Smooth muscle cell of the brain vasculature (primary cell): ENCODE results near the gene PRSS36.

Experiments
- DNase-seq: peaks from one replicate; pipeline ENCODE4 v3.0.0-alpha.2; 2012; ENCODE audit warnings: low read depth, low spot score

The PRSS36 gene

GRCh38 chr16:31128711-31129567 is 20.9 kb downstream of the PRSS36 start:
- DNase-seq = no peak

GRCh38 chr16:31127182-31127581 is 22.7 kb downstream of the PRSS36 start:
- DNase-seq = no peak

- DNase-seq = no peak
These were observed 24.0 kb downstream of the PRSS36 start for GRCh38 chr16:31125844-31126243.

- DNase-seq = no peak
These were observed 29.7 kb downstream of the PRSS36 start for GRCh38 chr16:31120129-31120528.

GRCh38 chr16:31118223-31119155 is 31.4 kb downstream of the PRSS36 start:
- no peak for DNase-seq

- peak; percentile 96 for DNase-seq
These were observed 32.3 kb downstream of the PRSS36 start, which contains the start of gene KAT8 for GRCh38 chr16:31117384-31118222. Gene KAT8 (plus strand): TSS chr16:31117664. CDS start chr16:31117682, 18 bp downstream.

- no peak for DNase-seq
These were observed 35.4 kb downstream of the PRSS36 start for GRCh38 chr16:31114468-31114867.

GRCh38 chr16:31113121-31114120 is 36.4 kb downstream of the PRSS36 start:
- no peak for DNase-seq

GRCh38 chr16:31112711-31113110 is 37.2 kb downstream of the PRSS36 start:
- no peak for DNase-seq

GRCh38 chr16:31111881-31112466 is 37.9 kb downstream of the PRSS36 start:
- no peak for DNase-seq

GRCh38 chr16:31110106-31111034 is 39.5 kb downstream of the PRSS36 start:
- DNase-seq = no peak

- DNase-seq = no peak
These were observed 40.2 kb downstream of the PRSS36 start for GRCh38 chr16:31109622-31110021.

GRCh38 chr16:31108794-31109558 is 40.9 kb downstream of the PRSS36 start:
- DNase-seq = no peak

GRCh38 chr16:31108035-31108793 is 41.7 kb downstream of the PRSS36 start, which contains the start of gene BCKDK:
Gene BCKDK (plus strand): TSS chr16:31108386. CDS start chr16:31109224, 838 bp downstream.
- no peak for DNase-seq

GRCh38 chr16:31107465-31107867 is 42.4 kb downstream of the PRSS36 start:
- DNase-seq = no peak

- no peak for DNase-seq
These were observed 43.1 kb downstream of the PRSS36 start for GRCh38 chr16:31106509-31107464.
